ENCODE measurements around the gene GLB1L3.
"Not testable (repeated sequence)": the region's sequence is repeated elsewhere in the genome, so short reads cannot be mapped to it uniquely, and the experiment has no call there.

GLB1L3 gene

GRCh38 chr11:134276396-134277182, 410 bp downstream of the GLB1L3 start:
- DNase-seq, result no peak

- DNase-seq, result no peak
Observed at GRCh38 chr11:134277183-134278001, 1.2 kb downstream of the GLB1L3 start.

GRCh38 chr11:134278356-134278755, 2.2 kb downstream of the GLB1L3 start:
- no peak for DNase-seq

GRCh38 chr11:134281635-134282034, 5.5 kb downstream of the GLB1L3 start:
- DNase-seq, result not testable (repeated sequence)

- no peak for DNase-seq
Observed at GRCh38 chr11:134282121-134283045, 6.2 kb downstream of the GLB1L3 start.

GRCh38 chr11:134283461-134284230, 7.5 kb downstream of the GLB1L3 start:
- no peak for DNase-seq

GRCh38 chr11:134284349-134284748, 8.2 kb downstream of the GLB1L3 start:
- not testable (repeated sequence) for DNase-seq

GRCh38 chr11:134287561-134287960, 11.4 kb downstream of the GLB1L3 start:
- no peak for DNase-seq

GRCh38 chr11:134288486-134288885, 12.3 kb downstream of the GLB1L3 start:
- DNase-seq, result no peak

- DNase-seq, result no peak
Observed at GRCh38 chr11:134289167-134289566, 13.0 kb downstream of the GLB1L3 start.

GRCh38 chr11:134289789-134290188, 13.6 kb downstream of the GLB1L3 start:
- no peak for DNase-seq

- DNase-seq, result no peak
Observed at GRCh38 chr11:134290646-134291045, 14.5 kb downstream of the GLB1L3 start.

GRCh38 chr11:134291196-134291595, 15.0 kb downstream of the GLB1L3 start:
- no peak for DNase-seq

- no peak for DNase-seq
Observed at GRCh38 chr11:134292661-134293060, 16.5 kb downstream of the GLB1L3 start.

- no peak for DNase-seq
Observed at GRCh38 chr11:134293119-134294113, 17.2 kb downstream of the GLB1L3 start.

- DNase-seq, result no peak
Observed at GRCh38 chr11:134294664-134295063, 18.5 kb downstream of the GLB1L3 start.

GRCh38 chr11:134312223-134312622, 36.0 kb downstream of the GLB1L3 start:
- no peak for DNase-seq

GRCh38 chr11:134312807-134313206, 36.6 kb downstream of the GLB1L3 start:
- DNase-seq, result no peak

- no peak for DNase-seq
Observed at GRCh38 chr11:134313379-134313778, 37.2 kb downstream of the GLB1L3 start.

- DNase-seq, result no peak
Observed at GRCh38 chr11:134313821-134314607, 37.8 kb downstream of the GLB1L3 start.

Data from kidney glomerular epithelial cell (primary cell).